Dendritic cell treated with granulocyte-macrophage colony-stimulating factor and Interleukin-4, amounts not matched to agents 40 ng/mL and 50 ng/mL, for 4 days (primary cell): ENCODE results near the gene OXGR1.

Source experiments
- H3K27ac Mint-ChIP-seq: one replicate; pipeline ENCODE4 v1.8.0; 2022; ENCODE audit warnings: mild to moderate bottlenecking, mixed read lengths
- H3K27me3 Mint-ChIP-seq: one replicate; pipeline ENCODE4 v1.8.0; 2022; ENCODE audit warnings: mild to moderate bottlenecking, mixed read lengths
- H3K36me3 Mint-ChIP-seq: one replicate; pipeline ENCODE4 v1.8.0; 2022; ENCODE audit warnings: low read depth, mixed read lengths
- H3K4me1 Mint-ChIP-seq: one replicate; pipeline ENCODE4 v1.8.0; 2022; ENCODE audit warnings: low read depth, mixed read lengths
- H3K4me3 Mint-ChIP-seq: one replicate; pipeline ENCODE4 v1.8.0; 2022; ENCODE audit warnings: mild to moderate bottlenecking, moderate library complexity, mixed read lengths
- H3K9me3 Mint-ChIP-seq: one replicate; pipeline ENCODE4 v1.8.0; 2022; ENCODE audit warnings: mixed read lengths
- intact Hi-C: fragments of 100-400 bp; cut with micrococcal nuclease; formaldehyde crosslinking; loops from one replicate; pipeline ENCODE4 v1.15.0; 2022

The OXGR1 gene

DNA sequence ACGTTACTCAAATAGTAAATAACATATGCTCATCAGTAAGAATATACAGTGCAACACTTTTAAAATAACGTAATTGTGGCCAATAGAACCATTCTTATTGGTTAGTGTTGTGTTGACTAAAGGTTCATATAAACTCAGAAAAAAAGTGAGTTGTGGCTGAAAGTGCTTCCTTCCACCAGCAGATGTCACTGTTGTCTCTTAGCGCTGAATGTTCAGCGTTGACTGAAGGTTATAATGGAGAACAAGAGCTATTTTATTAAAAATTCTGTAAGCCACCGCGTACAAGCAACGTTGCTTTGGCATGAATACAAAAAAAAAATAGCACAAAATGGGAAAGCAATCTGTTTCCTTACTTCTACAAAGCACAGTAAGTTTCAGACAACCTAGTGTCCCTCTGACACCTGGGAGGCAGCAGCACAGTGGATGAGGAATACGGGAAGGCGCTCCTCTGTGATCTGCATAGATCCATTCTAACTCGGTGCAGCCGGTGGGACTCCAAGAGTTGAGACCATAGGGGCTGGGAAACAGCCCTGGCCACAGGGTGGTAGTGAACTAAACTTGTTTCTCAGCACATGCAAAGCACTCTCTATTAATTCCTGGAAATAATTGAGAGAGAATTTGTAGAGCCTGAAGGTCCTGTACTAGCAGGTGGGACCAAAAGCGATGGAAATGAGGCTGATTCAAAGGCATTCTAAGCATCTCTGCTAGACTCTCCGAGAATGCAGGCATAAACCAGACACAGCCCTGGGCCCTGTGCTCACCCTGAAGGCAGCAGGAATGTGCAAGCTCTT, 23.9 kb upstream of the OXGR1 start:
- Mint-ChIP-seq H3K27ac (no peak overlapping the region), H3K4me3 (no peak overlapping the region), H3K27me3 (peaks cover 54% of the 10 kb centered on the region), H3K4me1 (peaks cover 6% of the 10 kb centered on the region), H3K36me3 (no peaks in the 10 kb centered on the region), H3K9me3 (peaks cover 13% of the 10 kb centered on the region)
- intact Hi-C loops = loop anchor here (1.0 to 10.0 kb wide), 2 partner anchors 10 to 197 kb away; no protein-coding TSS in a partner anchor

DNA sequence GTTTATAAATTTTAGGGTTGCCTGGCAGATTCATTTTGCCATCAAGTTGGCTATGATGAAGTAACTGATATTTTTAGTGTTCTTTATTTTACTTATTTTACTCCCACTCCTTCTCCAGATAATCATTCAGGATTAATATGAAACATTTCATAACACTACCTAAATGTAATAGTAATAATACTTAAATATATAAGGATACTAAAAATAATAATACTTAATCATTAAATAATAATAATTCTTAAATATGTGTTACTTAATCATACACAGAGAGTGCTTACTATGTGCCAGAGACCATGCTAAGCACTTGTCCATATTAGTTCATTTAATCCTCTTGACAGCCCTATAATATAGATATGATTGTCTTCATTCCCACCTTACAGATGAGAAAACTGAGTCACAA, 23.0 kb upstream of the OXGR1 start:
- no peak overlapping the region for H3K4me3 Mint-ChIP-seq
- no peaks in the 10 kb centered on the region for H3K36me3 Mint-ChIP-seq
- no peak overlapping the region for H3K27ac Mint-ChIP-seq
- H3K4me1 Mint-ChIP-seq = peaks cover 6% of the 10 kb centered on the region
- H3K27me3 Mint-ChIP-seq = peaks cover 54% of the 10 kb centered on the region
- peaks cover 13% of the 10 kb centered on the region for H3K9me3 Mint-ChIP-seq
- intact Hi-C loops = loop anchor here (10.0 kb wide), 1 partner anchor 197 kb away; no protein-coding TSS in a partner anchor

DNA sequence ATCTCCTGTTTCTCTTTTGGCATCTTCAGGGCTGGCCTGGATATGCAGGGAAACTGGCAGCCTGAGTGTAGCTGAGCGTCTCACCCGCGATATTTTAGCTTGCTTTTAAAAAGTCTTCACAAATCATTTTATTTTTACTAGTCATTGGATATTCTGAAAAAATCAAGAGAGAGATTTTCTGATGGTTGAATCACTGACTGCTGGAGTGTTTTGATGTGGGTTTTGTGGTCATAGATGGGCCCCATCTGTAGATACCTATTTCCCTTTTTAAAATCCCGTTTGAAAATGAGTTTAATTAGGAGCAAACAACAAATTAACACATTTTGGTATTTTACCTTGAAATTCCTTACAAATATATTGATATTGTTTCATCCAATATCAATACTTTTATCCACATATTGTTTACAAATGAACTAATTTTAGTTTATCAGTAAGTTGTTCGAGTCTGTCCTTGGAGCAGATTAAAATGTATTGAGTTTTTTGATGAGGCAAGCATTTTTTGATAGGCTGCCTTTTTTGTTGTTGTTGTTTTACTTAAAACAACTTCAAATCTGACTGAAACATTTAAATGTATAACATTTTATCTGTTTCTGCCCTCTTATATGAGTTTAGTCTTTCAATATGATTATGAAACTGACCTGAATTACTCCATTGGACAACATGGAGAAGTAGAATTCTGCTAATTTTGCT, 21.5 kb upstream of the OXGR1 start:
- peaks cover 6% of the 10 kb centered on the region for H3K4me1 Mint-ChIP-seq
- H3K27me3 Mint-ChIP-seq = peaks cover 56% of the 10 kb centered on the region
- H3K27ac Mint-ChIP-seq = no peak overlapping the region
- intact Hi-C loops = loop anchor here (10.0 kb wide), 1 partner anchor 199 kb away; no protein-coding TSS in a partner anchor
- H3K36me3 Mint-ChIP-seq = no peaks in the 10 kb centered on the region
- H3K9me3 Mint-ChIP-seq = peaks cover 13% of the 10 kb centered on the region
- no peak overlapping the region for H3K4me3 Mint-ChIP-seq

DNA sequence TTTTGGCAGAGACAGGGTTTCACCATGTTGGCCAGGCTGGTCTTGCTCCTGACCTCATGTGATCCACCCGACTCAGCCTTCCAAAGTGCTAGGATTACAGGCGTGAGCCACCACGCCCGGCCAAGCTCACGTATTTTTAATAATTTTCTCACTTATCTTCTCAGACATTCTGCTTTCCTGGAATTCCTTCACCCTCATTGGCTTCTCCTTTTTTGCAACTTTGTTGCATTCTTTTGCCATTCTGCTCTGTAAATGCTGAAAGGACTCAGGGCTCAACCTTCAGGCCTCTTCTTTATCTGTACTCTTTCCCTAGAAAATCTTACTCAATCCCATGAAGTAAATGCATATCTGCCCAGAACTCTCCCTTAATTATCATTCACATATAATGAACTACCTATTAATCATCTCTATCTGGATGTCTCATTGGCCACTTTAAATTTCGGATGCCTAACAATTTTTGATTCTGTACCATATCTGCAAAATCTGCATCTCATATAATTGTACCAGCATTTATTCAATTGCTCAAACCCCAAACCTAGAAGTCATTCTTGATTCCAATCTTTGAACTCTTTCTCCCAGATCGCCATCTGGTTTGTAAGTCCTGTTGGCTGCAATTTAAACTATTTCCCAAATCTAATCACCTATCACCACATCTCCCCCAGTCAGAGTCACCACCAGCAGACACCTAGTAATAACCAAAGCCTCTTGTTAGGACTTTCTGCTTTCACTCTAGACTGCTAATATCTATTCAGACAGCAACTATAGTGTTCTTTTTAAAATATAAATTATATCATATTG, 18.2 kb upstream of the OXGR1 start:
- intact Hi-C loops = loop anchor here (10.0 kb wide), 1 partner anchor 202 kb away; no protein-coding TSS in a partner anchor
- Mint-ChIP-seq H3K9me3 (peaks cover 13% of the 10 kb centered on the region), H3K27ac (no peak overlapping the region), H3K27me3 (peaks cover 45% of the 10 kb centered on the region), H3K4me3 (no peak overlapping the region), H3K36me3 (no peaks in the 10 kb centered on the region), H3K4me1 (peaks cover 6% of the 10 kb centered on the region)

DNA sequence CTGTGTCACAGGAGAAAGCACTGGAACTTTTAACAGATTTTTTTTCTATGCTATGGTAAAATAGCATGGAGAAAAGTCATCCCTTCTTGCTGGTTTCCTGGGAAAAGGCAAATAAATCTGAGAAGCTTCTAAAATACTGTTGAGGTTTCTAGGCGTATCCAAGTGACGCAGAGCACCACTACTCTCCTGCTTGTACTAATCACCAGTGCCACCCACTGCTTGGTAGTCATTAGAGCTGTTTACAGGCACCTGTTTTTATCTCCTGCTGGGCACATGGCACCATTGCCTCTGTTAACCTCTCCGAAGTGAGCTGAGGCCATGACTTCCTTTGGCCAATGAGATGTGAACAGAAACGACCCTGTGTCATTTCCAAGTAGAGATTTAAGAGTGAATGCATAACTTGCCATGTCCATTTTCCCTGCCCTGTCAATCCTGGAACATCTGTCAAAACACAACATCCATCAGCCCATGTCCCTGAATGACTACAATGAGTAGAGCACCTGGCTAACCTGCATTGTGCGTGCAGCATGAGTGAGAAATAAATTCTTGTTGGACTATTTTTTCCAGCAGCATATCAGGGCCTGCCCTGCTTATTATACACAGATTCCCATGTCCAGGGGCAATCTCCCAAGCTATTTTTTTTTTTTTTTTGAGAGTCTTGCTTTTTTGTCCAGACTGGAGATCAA, 17.3 kb upstream of the OXGR1 start:
- peaks cover 6% of the 10 kb centered on the region for H3K4me1 Mint-ChIP-seq
- peaks cover 43% of the 10 kb centered on the region for H3K27me3 Mint-ChIP-seq
- no peak overlapping the region for H3K27ac Mint-ChIP-seq
- no peak overlapping the region for H3K4me3 Mint-ChIP-seq
- H3K9me3 Mint-ChIP-seq = peaks cover 13% of the 10 kb centered on the region
- intact Hi-C loops = loop anchor here (10.0 kb wide), 1 partner anchor 203 kb away; no protein-coding TSS in a partner anchor
- H3K36me3 Mint-ChIP-seq = no peaks in the 10 kb centered on the region

DNA sequence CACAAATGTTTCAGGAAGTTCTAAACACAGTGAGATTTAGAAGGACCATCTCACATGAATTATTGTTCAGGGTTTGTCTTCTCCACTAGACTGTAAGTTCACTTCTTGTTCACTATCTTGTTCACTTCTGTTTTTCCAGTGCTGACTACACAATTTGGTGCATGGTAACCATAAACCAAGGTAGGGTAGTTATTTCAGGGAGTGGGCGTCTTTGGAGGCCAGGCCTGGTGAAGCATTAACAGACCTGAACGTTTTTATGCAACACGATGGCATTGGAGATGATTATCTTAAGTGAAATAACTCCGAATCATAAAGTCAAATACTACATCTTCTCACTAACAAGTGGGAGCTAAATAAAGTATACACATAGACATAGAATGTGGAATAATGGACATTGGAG, 14.4 kb upstream of the OXGR1 start:
- Mint-ChIP-seq H3K4me1 (peaks cover 21% of the 10 kb centered on the region), H3K9me3 (peaks cover 2% of the 10 kb centered on the region), H3K27ac (no peak overlapping the region), H3K27me3 (peaks cover 24% of the 10 kb centered on the region), H3K36me3 (no peaks in the 10 kb centered on the region), H3K4me3 (no peak overlapping the region)
- intact Hi-C loops = no loop called here

DNA sequence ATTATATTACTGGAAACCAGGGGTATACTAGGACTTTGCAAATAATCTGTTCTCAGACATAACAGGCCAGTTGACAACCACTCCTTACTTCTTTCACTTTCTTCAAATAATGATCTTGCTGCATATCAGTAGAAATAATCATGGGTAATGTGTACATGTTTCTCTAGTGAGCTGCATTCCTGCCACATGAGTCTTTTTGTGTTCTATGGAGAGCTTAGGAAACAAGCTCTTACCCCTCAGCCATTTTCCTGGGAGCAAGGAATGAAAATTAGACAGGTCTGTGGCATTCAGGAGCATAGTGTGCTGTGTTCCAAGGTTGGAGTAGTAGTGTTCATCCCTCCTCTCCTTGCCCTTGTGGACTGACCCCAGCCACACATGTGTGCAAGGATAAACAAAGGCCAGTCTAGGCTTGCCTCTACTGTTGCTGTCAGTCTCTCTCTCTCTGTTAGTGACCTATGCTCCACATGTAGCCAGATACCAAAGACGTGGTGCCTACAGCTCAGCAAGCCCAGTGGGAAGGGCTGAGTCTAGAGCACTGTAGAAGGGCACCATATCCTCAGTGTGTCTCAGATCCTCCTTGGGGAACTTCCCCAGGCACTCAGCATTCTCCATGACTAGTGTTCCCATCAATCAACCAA, 11.5 kb upstream of the OXGR1 start:
- H3K4me1 Mint-ChIP-seq = peaks cover 37% of the 10 kb centered on the region
- no peak overlapping the region for H3K4me3 Mint-ChIP-seq
- no peaks in the 10 kb centered on the region for H3K36me3 Mint-ChIP-seq
- H3K27ac Mint-ChIP-seq = no peak overlapping the region
- H3K27me3 Mint-ChIP-seq = peaks cover 10% of the 10 kb centered on the region
- no peaks in the 10 kb centered on the region for H3K9me3 Mint-ChIP-seq
- intact Hi-C loops = no loop called here

DNA sequence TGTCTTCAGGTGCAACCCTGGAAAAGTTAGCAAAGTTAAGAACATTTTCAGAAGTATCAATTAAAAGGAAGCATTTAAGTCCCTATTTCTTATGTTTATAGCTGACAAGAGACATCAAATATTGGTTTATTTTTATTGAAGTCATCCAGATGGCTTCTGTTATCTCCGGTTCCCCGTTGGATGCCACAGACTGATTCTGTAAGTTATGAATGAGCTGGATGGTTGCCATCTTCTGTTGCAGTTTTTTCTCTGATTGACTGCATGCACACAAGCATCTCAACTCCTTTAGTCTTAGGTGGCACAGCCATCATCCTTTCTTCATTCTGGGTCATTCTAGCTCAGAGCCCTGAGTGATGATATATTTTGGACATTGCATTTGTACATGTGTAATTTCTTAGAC, 10.6 kb upstream of the OXGR1 start:
- intact Hi-C loops = no loop called here
- H3K27ac Mint-ChIP-seq = no peak overlapping the region
- peaks cover 45% of the 10 kb centered on the region for H3K4me1 Mint-ChIP-seq
- no peaks in the 10 kb centered on the region for H3K9me3 Mint-ChIP-seq
- no peaks in the 10 kb centered on the region for H3K36me3 Mint-ChIP-seq
- H3K4me3 Mint-ChIP-seq = no peak overlapping the region
- peaks cover 2% of the 10 kb centered on the region for H3K27me3 Mint-ChIP-seq

DNA sequence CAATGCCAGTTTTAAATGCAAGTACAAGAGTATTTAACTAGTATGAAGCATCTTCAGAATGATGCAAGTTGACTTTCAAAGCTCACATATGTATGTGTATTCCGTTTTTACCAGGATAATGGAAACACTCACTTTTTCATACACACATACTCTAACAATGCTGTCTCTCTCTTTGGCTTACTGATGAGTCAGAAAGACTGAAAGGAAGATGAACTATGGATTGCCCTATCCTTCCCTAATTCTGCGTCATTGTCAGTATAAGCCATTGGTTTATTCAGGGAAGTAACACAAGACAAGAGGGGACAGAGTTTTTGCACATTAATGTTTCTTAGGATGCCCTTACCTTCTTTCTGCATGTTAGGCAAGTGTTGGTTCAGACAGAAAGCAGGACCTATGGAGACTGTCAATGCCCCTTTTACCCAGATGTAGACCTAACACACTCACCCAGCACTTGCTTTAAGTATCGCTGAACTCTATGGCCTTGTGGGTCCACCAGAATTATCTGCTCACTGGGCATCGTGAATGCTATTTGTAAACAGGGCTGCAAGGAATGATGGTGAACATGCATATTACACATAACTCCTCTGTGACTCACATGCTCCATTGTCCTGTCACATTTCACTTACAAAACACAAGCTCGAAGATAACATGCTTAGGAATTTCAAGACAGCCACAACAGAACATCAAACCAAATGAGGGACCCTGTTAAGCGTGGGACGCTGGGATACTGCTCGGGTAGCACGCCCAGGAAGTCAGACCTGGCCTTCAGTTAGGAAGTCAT, 10.0 kb upstream of the OXGR1 start:
- no peaks in the 10 kb centered on the region for H3K27me3 Mint-ChIP-seq
- H3K4me1 Mint-ChIP-seq = peaks cover 48% of the 10 kb centered on the region
- intact Hi-C loops = no loop called here
- no peak overlapping the region for H3K4me3 Mint-ChIP-seq
- H3K27ac Mint-ChIP-seq = no peak overlapping the region
- no peaks in the 10 kb centered on the region for H3K36me3 Mint-ChIP-seq
- no peaks in the 10 kb centered on the region for H3K9me3 Mint-ChIP-seq

DNA sequence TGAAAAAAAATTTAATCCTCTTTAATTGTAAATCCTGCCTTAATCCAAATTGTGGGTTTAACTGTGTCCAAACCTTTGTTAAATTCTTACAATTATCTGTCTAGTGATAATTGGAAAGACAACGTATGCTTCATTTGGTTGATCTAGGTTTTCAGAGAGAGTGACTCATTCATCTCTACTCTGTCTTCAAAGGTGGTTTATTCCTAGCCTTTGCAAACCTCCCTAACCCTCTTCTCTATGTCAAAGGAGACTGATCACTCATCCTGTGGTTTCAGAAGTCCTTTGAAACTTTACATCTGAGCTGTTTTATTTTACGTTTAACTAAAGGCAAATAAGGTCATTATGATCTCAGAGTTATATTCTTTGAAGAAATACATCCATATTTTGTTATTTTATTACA, 8.8 kb upstream of the OXGR1 start:
- intact Hi-C loops = no loop called here
- Mint-ChIP-seq H3K4me1 (peaks cover 57% of the 10 kb centered on the region), H3K27me3 (peaks cover 4% of the 10 kb centered on the region), H3K36me3 (no peaks in the 10 kb centered on the region), H3K27ac (no peak overlapping the region), H3K9me3 (no peaks in the 10 kb centered on the region), H3K4me3 (no peak overlapping the region)

DNA sequence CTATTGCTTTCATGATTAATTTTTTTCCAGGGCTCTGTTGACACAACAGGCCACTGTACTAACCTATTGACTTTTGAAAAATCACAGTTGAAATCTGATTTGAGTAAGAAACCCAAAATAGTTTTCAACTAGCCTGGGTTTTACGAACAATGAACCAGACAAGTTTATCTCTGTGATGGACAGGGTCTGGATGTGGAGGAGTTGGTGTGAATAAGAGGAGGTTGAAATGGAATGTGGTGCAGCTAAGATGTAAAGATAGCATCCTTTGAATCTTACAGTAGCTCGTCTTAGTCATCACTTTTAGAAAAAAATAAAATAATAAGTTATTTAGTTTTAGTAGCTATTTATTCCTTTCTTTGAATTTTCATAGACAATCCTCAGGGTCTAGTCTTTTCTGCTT, 8.3 kb upstream of the OXGR1 start:
- H3K4me3 Mint-ChIP-seq = no peak overlapping the region

DNA sequence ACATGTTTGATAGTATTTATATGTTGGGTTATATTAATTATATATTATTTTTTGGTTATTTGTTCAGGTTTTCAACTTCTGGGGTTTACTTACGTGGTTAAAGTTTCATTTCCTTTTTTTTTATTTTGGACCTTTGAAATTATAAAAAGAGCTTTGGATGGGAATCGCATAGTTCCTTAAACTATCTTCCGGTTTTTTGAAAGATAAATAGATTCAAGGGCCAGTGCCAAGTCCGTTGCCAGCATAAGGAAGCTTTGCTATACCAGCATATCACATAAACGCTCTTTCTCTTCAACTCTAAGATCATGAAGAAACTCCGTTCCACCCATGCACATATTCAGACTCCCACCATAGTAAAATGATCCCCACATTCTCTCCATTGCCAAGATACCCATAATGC, 7.4 kb upstream of the OXGR1 start:
- H3K27ac Mint-ChIP-seq = peak overlapping the region; percentile 30
- no peak overlapping the region for H3K4me3 Mint-ChIP-seq
- H3K9me3 Mint-ChIP-seq = no peaks in the 10 kb centered on the region
- intact Hi-C loops = no loop called here
- peaks cover 60% of the 10 kb centered on the region for H3K4me1 Mint-ChIP-seq
- peaks cover 4% of the 10 kb centered on the region for H3K27me3 Mint-ChIP-seq
- no peaks in the 10 kb centered on the region for H3K36me3 Mint-ChIP-seq

More for the DNA sequence above, 8.3 kb upstream of the OXGR1 start:
- Mint-ChIP-seq H3K27ac (no peak overlapping the region), H3K27me3 (peaks cover 4% of the 10 kb centered on the region), H3K9me3 (no peaks in the 10 kb centered on the region), H3K36me3 (no peaks in the 10 kb centered on the region), H3K4me1 (peaks cover 60% of the 10 kb centered on the region)
- intact Hi-C loops = no loop called here
